HG02798 (cell line): ENCODE data around the gene POTEB.
"Not testable (repeated sequence)": the region's sequence is repeated elsewhere in the genome, so short reads cannot be mapped to it uniquely, and the experiment has no call there.

Source experiments
- ATAC-seq: cut with Tn5 transposase; IDR thresholded peaks from one replicate; pipeline ENCODE4 v1.9.1; 2021; ENCODE audit warnings: mild to moderate bottlenecking; ENCODE audit not compliant: unreplicated experiment, poor library complexity

The POTEB gene

GRCh38 chr15:21877635-21878034 is at the start of gene POTEB:
Gene POTEB (minus strand): TSS chr15:21877735. CDS start chr15:21877246, 489 bp downstream.
- not testable (repeated sequence) for ATAC-seq

- not testable (repeated sequence) for ATAC-seq
These were observed 13.4 kb upstream of the POTEB start for GRCh38 chr15:21890955-21891354.

GRCh38 chr15:21889542-21889941 is 12.0 kb upstream of the POTEB start:
- ATAC-seq = not testable (repeated sequence)

GRCh38 chr15:21838831-21839230 is 38.7 kb downstream of the POTEB start:
- ATAC-seq = not testable (repeated sequence)
